NCI-H2081 treated with DMSO at 0.1 percent for 48 hours (cell line): ENCODE results near the gene AK5.

Experiments
- DNase-seq: peaks from one replicate; lab custom pipeline; 2025; lab: John Stamatoyannopoulos, UW

The AK5 gene

GRCh38 chr1:77590651-77591050 lies 308.8 kb downstream of the AK5 start:
- DNase-seq: no peak

GRCh38 chr1:77592906-77593305 lies 311.1 kb downstream of the AK5 start:
- no peak for DNase-seq

- DNase-seq: no peak
Observed at GRCh38 chr1:77594366-77595112, 312.7 kb downstream of the AK5 start.

- no peak for DNase-seq
Observed at GRCh38 chr1:77597310-77597709, 315.5 kb downstream of the AK5 start.

- no peak for DNase-seq
Observed at GRCh38 chr1:77605246-77606026, 323.6 kb downstream of the AK5 start.

- DNase-seq: no peak
Observed at GRCh38 chr1:77608893-77609292, 327.1 kb downstream of the AK5 start.
